ENCODE measurements around the gene PRKCA. TPM values are rescaled to one million over a fixed set of nuclear protein-coding genes. Genes with fewer than 3 reads are reported as not detected.
A peak's percentile ranks its signal among the peaks of the same experiment; 100 is the strongest.

The PRKCA gene
- total RNA-seq, 4 donors from 2014 or later = 9.8 to 25.6 (median 12.2) TPM

GRCh38 chr17:66469088-66469442 lies 166.7 kb downstream of the PRKCA start:
- no peak for DNase-seq (ENCODE audit: low spot score in 2 of 2)
- Histone ChIP-seq H3K27me3 (no peaks in the 10 kb centered on the region), H3K4me3 (no peak overlapping the region), H3K9me3 (no peaks in the 10 kb centered on the region), H3K4me1 (peaks cover 35% of the 10 kb centered on the region), H3K27ac (peak overlapping the region; percentile 30), H3K36me3 (no peaks in the 10 kb centered on the region)
- WGBS = 12% methylated on average over 3 of the region's 3 CpGs
- TF ChIP-seq POLR2AphosphoS5 (IDR thresholded peaks at IDR 0.05) = no peak

GRCh38 chr17:66469461-66469860 lies 167.0 kb downstream of the PRKCA start:
- Histone ChIP-seq H3K36me3 (no peaks in the 10 kb centered on the region), H3K27ac (no peak overlapping the region), H3K4me1 (peaks cover 35% of the 10 kb centered on the region), H3K9me3 (no peaks in the 10 kb centered on the region), H3K27me3 (no peaks in the 10 kb centered on the region), H3K4me3 (no peak overlapping the region)
- 74% methylated on average over 1 of the region's 1 CpG for whole genome bisulfite sequencing
- DNase-seq (ENCODE audit: low spot score in 2 of 2) = no peak
- no peak for TF ChIP-seq EP300 (IDR thresholded peaks at IDR 0.05)
- no peak for TF ChIP-seq POLR2A (IDR thresholded peaks at IDR 0.05)
- no peak for TF ChIP-seq POLR2AphosphoS5 (IDR thresholded peaks at IDR 0.05)
- TF ChIP-seq CTCF (IDR thresholded peaks at IDR 0.05) = no peak

- DNase-seq (ENCODE audit: low spot score in 2 of 2) = no peak
- Histone ChIP-seq H3K4me3 (no peak overlapping the region), H3K27ac (no peak overlapping the region), H3K27me3 (no peaks in the 10 kb centered on the region), H3K4me1 (peaks cover 35% of the 10 kb centered on the region), H3K36me3 (no peaks in the 10 kb centered on the region), H3K9me3 (no peaks in the 10 kb centered on the region)
- WGBS = 65% methylated on average over 4 of the region's 4 CpGs
- TF ChIP-seq EP300 (IDR thresholded peaks at IDR 0.05) = no peak
- TF ChIP-seq POLR2AphosphoS5 (IDR thresholded peaks at IDR 0.05) = no peak
- TF ChIP-seq CTCF (IDR thresholded peaks at IDR 0.05) = no peak
- no peak for TF ChIP-seq POLR2A (IDR thresholded peaks at IDR 0.05)
These were observed 167.5 kb downstream of the PRKCA start for GRCh38 chr17:66469890-66470289.

- Histone ChIP-seq H3K27me3 (no peaks in the 10 kb centered on the region), H3K4me3 (no peak overlapping the region), H3K9me3 (no peaks in the 10 kb centered on the region), H3K27ac (no peak overlapping the region), H3K36me3 (no peaks in the 10 kb centered on the region), H3K4me1 (peaks cover 23% of the 10 kb centered on the region)
- TF ChIP-seq POLR2A (IDR thresholded peaks at IDR 0.05) (no peak), CTCF (IDR thresholded peaks at IDR 0.05) (no peak), POLR2AphosphoS5 (IDR thresholded peaks at IDR 0.05) (no peak), EP300 (IDR thresholded peaks at IDR 0.05) (no peak)
- WGBS = 93% methylated on average over 4 of the region's 4 CpGs
- DNase-seq (ENCODE audit: low spot score in 2 of 2) = no peak
These were observed 169.7 kb downstream of the PRKCA start for GRCh38 chr17:66472123-66472522.

- Histone ChIP-seq H3K27me3 (no peaks in the 10 kb centered on the region), H3K4me1 (peaks cover 2% of the 10 kb centered on the region), H3K4me3 (no peak overlapping the region), H3K36me3 (no peaks in the 10 kb centered on the region), H3K27ac (no peak overlapping the region), H3K9me3 (no peaks in the 10 kb centered on the region)
- no peak for DNase-seq (ENCODE audit: low spot score in 2 of 2)
- 94% methylated on average over 1 of the region's 1 CpG for whole genome bisulfite sequencing
- TF ChIP-seq CTCF (IDR thresholded peaks at IDR 0.05) = no peak
- no peak for TF ChIP-seq POLR2A (IDR thresholded peaks at IDR 0.05)
- TF ChIP-seq POLR2AphosphoS5 (IDR thresholded peaks at IDR 0.05) = no peak
- TF ChIP-seq EP300 (IDR thresholded peaks at IDR 0.05) = no peak
These were observed 171.8 kb downstream of the PRKCA start for GRCh38 chr17:66474258-66474657.

GRCh38 chr17:66474806-66475497 lies 172.5 kb downstream of the PRKCA start:
- TF ChIP-seq POLR2AphosphoS5 (IDR thresholded peaks at IDR 0.05) (no peak), POLR2A (IDR thresholded peaks at IDR 0.05) (no peak)
- WGBS = 84% methylated on average over 8 of the region's 8 CpGs
- DNase-seq (ENCODE audit: low spot score in 2 of 2) = no peak
- Histone ChIP-seq H3K27ac (no peak overlapping the region), H3K27me3 (no peaks in the 10 kb centered on the region), H3K9me3 (no peaks in the 10 kb centered on the region), H3K4me3 (no peak overlapping the region), H3K36me3 (no peaks in the 10 kb centered on the region), H3K4me1 (no peaks in the 10 kb centered on the region)

All from suprapubic skin (tissue), 4 donors.